PC-3 (cell line): ENCODE results near the gene GNAI2.

ENCODE experiments used
- EZH2phosphoT487 ChIP-seq: fragments of 300-600 bp; sonication (generic); IDR thresholded peaks from 2 replicates; pipeline ENCODE4 v1.6.1; 2018; ENCODE audit warnings: mild to moderate bottlenecking, antibody characterized with exemption, low read length, borderline replicate concordance
- TF ChIP-seq, protein P1 (sequence below): fragments of 300-600 bp; sonication (generic); conservative IDR thresholded peaks from 2 replicates; pipeline ENCODE4 v1.5.1; 2017; ENCODE audit warnings: antibody characterized with exemption, low read depth, mild to moderate bottlenecking, low read length

DNA sequence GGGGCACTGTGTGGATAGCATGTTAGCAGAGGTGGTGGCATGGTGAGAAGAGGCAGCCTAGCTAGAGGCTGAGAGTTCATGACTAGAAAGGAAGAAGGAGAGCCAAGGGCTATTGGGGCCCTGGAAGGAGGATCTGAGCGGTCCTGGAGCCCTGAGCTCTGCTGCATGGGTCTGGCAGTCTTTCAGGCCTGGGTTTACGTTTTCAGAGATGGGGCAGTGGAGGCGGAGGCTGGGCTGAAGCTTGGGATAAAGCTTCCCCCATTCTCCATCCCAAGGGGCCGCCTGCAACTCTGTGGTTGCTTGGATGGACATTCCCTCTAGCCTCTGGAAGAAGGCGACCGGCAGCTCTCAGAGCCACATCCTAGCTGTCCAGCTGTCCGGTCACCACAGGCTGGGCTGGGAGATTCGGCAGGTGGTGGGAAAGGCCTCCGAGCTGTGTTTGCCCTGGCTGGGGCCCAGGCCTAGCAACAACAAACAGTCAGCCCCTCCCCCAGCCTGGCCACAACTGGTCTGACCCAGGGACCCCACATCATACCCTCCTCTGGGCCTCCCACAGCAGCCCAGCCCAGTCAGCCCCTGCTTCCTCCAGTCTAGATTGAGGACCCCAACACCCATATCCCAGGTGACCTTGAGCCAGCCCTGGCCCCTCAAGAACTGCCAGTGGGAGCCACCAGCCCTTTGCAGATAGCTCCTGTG is 32.7 kb upstream of the GNAI2 start:
- TF ChIP-seq, protein P1, sequence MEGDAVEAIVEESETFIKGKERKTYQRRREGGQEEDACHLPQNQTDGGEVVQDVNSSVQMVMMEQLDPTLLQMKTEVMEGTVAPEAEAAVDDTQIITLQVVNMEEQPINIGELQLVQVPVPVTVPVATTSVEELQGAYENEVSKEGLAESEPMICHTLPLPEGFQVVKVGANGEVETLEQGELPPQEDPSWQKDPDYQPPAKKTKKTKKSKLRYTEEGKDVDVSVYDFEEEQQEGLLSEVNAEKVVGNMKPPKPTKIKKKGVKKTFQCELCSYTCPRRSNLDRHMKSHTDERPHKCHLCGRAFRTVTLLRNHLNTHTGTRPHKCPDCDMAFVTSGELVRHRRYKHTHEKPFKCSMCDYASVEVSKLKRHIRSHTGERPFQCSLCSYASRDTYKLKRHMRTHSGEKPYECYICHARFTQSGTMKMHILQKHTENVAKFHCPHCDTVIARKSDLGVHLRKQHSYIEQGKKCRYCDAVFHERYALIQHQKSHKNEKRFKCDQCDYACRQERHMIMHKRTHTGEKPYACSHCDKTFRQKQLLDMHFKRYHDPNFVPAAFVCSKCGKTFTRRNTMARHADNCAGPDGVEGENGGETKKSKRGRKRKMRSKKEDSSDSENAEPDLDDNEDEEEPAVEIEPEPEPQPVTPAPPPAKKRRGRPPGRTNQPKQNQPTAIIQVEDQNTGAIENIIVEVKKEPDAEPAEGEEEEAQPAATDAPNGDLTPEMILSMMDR: no peak
- TF ChIP-seq EZH2phosphoT487: no peak
